ENCODE data around the gene ZFYVE21.

The ZFYVE21 gene

GRCh38 chr14:103726474-103726873 lies 10.9 kb downstream of the ZFYVE21 start:
- DNase-seq = no peak

DNA sequence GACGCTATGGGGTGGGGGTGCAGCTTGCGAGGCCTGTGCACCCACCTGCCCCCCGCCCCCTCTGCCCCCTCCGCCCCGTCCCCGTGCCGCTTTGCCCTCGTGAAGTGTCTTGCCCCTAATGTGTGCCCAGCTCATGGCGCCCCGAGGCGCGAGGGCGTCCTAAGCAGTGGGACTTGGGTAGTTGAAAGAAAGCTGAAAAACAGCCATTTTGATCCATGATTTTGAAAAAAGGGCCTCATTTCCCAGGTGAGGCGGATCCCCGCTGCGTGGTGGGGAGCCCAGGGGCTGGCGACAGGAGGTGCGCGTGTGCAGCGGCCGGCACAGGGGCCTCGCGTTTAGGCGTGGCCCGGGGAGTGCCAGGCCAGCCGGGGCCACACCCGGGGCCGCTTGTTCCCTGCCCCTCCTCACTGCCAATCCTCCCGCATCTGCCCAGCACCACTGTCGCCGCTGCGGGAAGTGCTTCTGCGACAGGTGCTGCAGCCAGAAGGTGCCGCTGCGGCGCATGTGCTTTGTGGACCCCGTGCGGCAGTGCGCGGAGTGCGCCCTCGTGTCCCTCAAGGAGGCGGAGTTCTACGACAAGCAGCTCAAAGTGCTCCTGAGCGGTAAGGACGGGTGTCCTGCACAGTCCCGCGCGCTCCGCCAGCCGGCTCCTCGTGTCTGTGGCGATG lies 11.8 kb downstream of the ZFYVE21 start:
- DNase-seq = no peak

DNA sequence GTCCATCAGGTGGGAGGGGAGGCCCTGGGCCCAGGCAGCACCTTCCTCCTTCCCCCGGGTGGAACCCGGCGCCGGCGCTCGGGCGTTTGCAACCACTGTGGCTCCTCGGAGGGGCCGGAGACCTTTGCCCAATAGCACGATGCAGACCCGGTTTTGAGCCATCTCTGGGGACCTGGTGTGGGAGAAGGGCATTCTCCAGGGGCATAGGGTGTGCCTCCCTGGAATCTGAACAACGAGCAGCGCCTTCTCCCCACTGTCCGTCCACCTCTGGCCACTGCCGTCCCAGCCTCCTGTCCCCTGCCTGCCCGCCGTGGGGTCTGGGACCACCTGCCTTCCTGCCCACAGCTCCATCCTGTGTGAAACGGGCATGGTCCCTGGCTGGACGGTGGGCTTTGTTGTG lies 12.5 kb downstream of the ZFYVE21 start:
- DNase-seq = no peak

DNA sequence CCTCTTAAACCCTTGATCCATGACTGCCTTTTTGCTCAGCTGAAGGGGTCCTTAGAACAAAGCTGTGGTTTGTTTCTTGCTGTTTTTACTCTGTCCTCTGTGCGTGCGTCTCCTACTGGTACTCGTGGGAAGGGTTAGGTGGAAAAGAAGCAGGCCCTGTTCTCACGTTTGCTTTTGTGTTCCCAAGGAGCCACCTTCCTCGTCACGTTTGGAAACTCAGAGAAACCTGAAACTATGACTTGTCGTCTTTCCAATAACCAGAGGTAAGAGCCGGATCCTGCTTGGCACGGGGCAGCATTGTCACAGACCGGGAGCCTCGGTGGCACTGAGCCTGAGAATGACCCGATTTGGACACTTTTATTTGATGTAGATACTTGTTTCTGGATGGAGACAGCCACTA lies 13.1 kb downstream of the ZFYVE21 start:
- no peak for DNase-seq

DNA sequence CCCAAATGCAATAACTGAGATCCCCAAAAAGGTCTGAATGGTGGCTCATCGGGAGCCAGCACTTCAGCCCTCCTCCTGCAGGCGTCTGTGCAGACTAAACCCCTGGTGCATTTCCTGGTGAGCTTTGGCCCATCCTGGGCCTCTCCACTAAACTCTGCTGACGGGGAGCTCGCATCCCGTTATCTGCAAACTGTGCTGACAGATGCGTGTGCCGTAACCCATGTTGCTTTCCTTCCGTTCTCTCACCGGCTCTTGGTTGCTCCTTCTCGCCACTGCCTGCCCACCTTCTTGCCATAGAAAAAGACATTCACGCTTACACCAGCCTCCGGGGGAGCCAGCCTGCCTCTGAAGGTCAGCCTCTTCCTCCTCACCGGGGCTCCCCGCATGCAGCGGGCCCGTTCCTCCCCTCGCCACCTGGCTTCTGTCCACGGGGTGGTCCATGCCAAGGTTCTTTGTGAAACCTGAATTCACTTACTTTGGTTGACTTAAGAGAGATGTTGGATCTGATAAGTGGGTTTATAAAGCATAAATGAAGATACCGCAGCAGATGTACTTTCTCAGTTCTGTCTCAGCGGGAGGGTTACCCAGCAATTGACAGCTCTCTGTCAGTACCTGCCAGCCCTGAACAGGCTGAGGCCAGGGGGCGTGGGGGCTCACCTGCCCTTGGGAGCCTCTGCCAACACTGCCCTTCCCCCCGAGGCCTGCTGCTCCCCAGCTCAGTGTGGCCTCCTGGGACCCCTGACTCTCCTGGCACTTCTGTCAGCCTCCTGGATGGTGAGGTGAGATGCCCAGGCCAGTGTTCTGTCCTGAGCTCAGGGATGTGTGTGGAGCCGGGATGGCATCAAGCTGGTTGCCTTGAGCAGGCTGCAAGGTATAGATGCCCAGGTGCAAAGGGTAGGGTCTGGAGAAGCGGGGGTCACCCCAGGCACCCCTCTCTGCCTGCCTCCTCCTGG lies 14.2 kb downstream of the ZFYVE21 start:
- no peak for DNase-seq

DNA sequence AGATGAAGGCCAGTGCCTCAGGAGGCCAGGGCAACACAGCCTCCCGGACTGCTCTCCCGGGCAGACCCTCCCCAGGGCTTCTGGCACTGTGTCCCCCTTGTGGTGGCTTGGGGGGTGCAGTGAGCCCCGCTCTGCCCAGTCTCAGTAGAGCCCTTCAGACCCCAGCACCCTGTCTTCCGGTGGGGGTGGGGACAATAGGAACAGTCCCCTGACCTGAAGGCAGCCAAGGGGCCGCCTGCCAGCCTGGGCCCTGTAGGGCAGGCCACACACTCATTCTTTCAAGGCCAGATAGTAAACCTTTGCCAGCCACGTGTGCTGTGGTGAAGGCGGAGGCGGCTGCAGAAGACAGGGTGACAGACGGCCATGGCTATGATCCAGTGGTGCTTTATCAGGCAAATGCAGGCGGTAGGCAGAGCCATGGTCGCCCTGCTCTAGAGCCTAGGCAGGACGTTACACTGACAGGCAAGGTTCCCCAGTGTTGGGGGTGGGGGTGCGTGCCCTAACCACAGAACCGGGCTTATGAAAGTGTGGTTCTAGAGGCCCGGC lies 15.0 kb downstream of the ZFYVE21 start:
- DNase-seq = no peak

- no peak for DNase-seq
Measured at GRCh38 chr14:103731481-103731880, 15.9 kb downstream of the ZFYVE21 start.

- DNase-seq = no peak
Measured at GRCh38 chr14:103731916-103732867, 16.6 kb downstream of the ZFYVE21 start.

- no peak for DNase-seq
Measured at GRCh38 chr14:103732868-103733620, 17.4 kb downstream of the ZFYVE21 start.

DNA sequence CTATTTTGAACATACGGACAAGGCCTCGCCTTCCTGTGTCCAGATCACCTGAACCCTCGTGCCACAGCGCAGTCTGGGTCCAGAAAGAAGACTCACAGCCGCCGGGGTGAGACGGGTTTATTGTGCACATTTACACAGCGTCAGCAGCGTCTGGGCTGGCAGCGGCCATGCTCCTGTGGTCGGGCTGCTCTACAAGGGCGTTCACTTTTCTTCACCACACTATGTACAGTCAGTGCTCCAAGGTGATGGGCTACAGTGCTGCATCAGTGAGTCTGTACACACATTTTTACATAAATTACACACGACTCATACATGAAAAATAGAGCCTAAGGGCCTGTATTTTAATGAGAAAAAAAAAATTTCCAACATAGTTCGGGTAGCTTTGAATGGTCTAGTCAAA lies 18.0 kb downstream of the ZFYVE21 start:
- no peak for DNase-seq

DNA sequence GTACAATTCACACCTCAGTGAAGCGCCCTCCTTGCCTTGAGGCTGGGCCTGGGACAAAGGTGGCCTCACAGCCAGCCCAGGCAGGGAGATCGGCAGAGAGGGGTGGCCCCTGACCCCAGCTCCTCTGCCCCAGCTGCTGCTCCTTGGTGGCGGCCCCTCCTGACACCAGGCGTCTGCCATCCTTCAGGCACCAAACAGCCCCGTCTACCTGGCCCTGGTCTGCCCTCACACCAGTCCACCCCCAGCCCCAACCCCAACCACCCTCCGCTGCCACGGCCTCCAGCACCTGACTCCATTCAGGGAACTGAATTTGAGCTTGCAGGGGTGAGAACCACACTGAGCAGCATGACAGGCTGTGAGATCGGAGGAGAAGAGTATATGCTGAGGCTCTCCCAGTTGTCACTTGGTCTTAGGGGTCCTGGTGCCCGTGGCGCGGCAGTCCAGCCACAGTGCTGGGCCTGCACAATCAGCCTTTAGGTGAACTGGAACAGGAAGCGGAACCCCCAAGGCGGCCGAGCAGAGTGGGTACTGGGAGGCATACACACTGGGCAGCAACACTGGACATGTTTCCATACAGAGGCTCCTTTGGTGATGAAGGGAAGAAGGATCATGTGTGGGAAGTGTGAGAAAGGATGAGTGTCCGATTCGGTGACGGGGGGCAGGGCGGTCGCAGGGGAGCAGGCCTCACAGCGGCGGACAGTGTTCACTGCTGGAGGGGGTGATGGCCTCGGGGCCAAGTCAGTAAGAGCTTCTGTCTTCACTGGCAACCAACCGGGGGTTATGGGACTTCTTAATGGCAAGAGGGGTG lies 18.7 kb downstream of the ZFYVE21 start:
- DNase-seq = no peak

DNA sequence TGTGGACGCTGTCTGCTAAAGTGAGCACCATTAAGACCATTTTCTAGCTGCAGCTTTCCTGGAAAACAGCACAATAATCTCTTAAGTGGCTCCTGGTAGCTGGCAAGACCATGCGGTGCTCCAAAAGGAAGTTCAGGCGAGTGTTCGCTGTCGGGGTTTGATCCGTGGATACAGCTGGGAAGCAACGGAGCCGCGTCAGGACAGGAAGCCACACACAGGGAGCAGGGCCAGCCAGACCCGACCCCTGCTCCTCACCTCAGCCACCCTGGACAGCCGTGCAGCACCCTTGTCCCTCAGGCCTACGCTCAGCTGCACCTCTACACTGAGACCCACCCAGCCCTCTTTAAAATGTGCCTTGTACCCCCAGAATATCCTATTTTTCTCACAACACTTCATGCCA lies 19.4 kb downstream of the ZFYVE21 start:
- no peak for DNase-seq

DNA sequence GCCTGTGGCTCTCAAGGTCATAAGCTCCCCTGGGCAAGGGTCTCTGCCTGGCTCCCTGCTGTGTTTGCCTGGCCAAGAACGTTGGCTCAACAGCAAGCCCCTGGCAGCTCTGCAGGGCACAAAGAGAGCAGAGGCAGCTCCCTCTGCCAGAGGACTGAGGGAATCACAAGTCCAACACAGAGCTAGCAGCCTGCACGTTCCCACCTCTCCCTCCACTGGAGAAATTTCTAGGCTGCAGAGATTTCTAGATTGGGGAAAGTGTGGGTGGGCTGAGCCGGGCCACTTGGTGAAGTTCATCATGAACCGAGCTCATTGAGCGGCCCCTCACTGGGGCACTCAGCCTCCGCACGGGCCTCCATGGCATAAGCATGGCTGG lies 19.8 kb downstream of the ZFYVE21 start:
- DNase-seq = no peak

DNA sequence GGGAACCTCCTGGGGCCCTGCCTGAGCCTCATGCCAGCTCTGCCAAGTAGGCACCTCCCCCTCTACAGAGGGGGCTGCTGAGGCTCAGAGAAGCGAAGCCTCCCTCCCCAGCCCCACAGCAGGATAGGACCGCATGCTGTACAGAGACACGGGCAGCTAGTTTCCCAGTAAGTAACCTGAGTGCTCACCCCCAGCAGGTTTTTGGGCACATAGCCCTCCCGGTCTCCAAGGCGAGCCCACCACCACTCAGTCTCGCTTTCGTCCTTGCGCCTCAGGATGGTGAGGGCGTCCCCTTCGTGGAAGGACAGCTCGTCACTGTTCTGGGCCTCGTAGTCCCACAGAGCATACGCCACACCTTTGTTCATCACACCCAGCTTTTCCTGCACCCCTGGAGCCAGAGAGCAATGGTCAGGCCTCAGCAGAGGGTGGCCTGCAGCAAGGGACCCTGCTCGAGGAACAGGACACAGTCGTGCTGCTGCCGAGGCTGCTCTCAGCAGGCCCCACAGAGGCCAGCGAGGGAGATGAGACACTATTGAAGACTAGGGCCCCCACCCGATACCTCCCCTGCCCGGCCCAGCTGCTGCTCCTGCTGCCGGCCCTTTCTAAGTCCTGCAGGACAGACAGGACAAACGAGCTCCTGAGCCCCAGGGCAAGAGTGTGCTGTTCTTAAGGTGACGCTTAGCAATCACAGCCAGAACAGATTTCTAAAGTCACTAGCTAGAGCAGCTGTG lies 20.4 kb downstream of the ZFYVE21 start:
- DNase-seq = no peak

GRCh38 chr14:103736546-103737431 lies 21.2 kb downstream of the ZFYVE21 start:
- no peak for DNase-seq

GRCh38 chr14:103737432-103738045 lies 21.9 kb downstream of the ZFYVE21 start:
- DNase-seq = no peak

DNA sequence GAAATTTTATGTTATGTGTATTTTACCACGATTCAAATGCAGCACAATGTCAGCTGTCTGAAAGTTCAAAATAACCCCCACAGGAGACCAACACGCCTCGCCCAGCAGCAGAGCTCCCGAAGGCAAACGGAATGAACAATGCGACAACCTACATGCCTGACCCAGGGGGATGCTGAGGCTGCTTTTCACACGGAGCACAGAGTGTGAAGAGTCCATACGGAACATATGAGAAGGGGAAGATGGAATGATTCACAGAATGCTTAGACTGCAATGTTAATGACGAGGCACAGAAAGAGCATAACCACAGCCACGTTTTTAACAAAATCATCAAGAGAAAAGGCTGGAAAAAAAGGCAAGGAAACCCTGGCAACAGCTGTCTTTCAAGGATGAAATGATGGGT lies 22.6 kb downstream of the ZFYVE21 start:
- DNase-seq = peak; percentile 63

GRCh38 chr14:103738701-103739451 lies 23.3 kb downstream of the ZFYVE21 start:
- no peak for DNase-seq
